Skeletal muscle tissue (tissue), 4 donors: Measurements from ENCODE around the gene MAP1S. TPM values are rescaled to one million over a fixed set of nuclear protein-coding genes. Genes with fewer than 3 reads are reported as not detected.

Experiments
- H3K27ac ChIP-seq: one replicate; pipeline ENCODE4 v1.7.0; 2013; ENCODE audit warnings: mild to moderate bottlenecking, low read depth, low read length, inconsistent platforms
- H3K27me3 ChIP-seq, 3 donors: one replicate each; pipeline ENCODE4 v1.7.0; 2013; ENCODE audit warnings: low read length in 3 of 3; ENCODE audit not compliant: control insufficient read depth in 3 of 3, insufficient read depth in 3 of 3
- H3K36me3 ChIP-seq, 3 donors: one replicate each; pipeline ENCODE4 v1.7.0; 2013; ENCODE audit warnings: low read length in 3 of 3; ENCODE audit not compliant: control insufficient read depth in 3 of 3, insufficient read depth in 3 of 3
- H3K4me1 ChIP-seq, 3 donors: one replicate each; pipeline ENCODE4 v1.7.0; 2013; ENCODE audit warnings: low read length in 3 of 3, mild to moderate bottlenecking in 3 of 3; ENCODE audit not compliant: control insufficient read depth in 3 of 3, insufficient read depth in 3 of 3
- H3K4me3 ChIP-seq, 3 donors: one replicate each; pipeline ENCODE4 v1.7.0; 2013; ENCODE audit warnings: low read length in 3 of 3
- H3K9ac ChIP-seq, 3 donors: one replicate each; pipeline ENCODE4 v1.7.0; 2013; ENCODE audit warnings: low read length in 3 of 3, mild to moderate bottlenecking in 3 of 3, moderate library complexity in 2 of 3, low read depth in 1 of 3
- H3K9me3 ChIP-seq, 3 donors: one replicate each; pipeline ENCODE4 v1.7.0; 2013; ENCODE audit warnings: low read length in 3 of 3; ENCODE audit not compliant: control insufficient read depth in 3 of 3
- total RNA-seq: library from RNA; depleted of rRNA; stranded (reverse); fragments of >200 nt; gene quantifications from one replicate; pipeline ENCODE4 v1.2.3, GENCODE V29; 2014
- donor health status: Osteomylitis.

The MAP1S gene
- total RNA-seq, 1 donor from 2014 or later, result 25.6 TPM

DNA sequence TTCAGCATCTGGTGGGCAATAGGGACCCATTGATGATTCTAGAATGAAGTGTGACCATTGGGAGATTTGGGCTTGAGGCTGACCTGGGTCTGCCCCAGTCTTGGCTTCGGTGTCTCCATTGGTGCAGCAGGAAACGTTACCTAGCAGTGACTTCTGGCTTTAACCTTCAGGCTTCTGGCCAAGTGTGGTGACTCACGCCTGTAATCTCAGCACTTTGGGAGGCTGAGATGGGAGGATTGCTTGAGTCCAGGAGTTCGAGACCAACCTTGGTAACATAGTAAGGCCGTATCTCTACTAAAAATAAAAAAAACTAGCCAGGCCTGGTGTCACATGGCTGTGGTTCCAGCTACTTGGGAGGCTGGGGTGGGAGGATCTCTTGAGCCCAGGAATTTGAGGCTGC is 39.2 kb downstream of the MAP1S start:
- no peaks in the 10 kb centered on the region for H3K4me1 ChIP-seq
- H3K27me3 ChIP-seq, result peaks cover 10 to 39% (median 12%) of the 10 kb centered on the region in 3 donors
- no peaks in the 10 kb centered on the region for H3K9me3 ChIP-seq
- no peaks in the 10 kb centered on the region for H3K36me3 ChIP-seq
- no peak overlapping the region for H3K27ac ChIP-seq
- no peak overlapping the region for H3K4me3 ChIP-seq
- no peak overlapping the region for H3K9ac ChIP-seq

- Histone ChIP-seq H3K27ac (no peak overlapping the region), H3K9me3 (no peaks in the 10 kb centered on the region), H3K36me3 (no peaks in the 10 kb centered on the region), H3K4me3 (no peak overlapping the region), H3K9ac (no peak overlapping the region), H3K27me3 (peaks cover 2 to 21% (median 3%) of the 10 kb centered on the region in 3 donors), H3K4me1 (no peaks in the 10 kb centered on the region)
These were observed 41.9 kb downstream of the MAP1S start for GRCh38 chr19:17761148-17761547.

- no peaks in the 10 kb centered on the region for H3K36me3 ChIP-seq
- H3K9me3 ChIP-seq, result no peaks in the 10 kb centered on the region
- no peak overlapping the region for H3K4me3 ChIP-seq
- H3K27me3 ChIP-seq, result peaks cover 2 to 21% (median 3%) of the 10 kb centered on the region in 3 donors
- H3K4me1 ChIP-seq, result peaks cover 4 to 5% (median 4%) of the 10 kb centered on the region in 3 donors
- H3K27ac ChIP-seq, result no peak overlapping the region
- no peak overlapping the region for H3K9ac ChIP-seq
These were observed 43.4 kb downstream of the MAP1S start for GRCh38 chr19:17762505-17763229.

DNA sequence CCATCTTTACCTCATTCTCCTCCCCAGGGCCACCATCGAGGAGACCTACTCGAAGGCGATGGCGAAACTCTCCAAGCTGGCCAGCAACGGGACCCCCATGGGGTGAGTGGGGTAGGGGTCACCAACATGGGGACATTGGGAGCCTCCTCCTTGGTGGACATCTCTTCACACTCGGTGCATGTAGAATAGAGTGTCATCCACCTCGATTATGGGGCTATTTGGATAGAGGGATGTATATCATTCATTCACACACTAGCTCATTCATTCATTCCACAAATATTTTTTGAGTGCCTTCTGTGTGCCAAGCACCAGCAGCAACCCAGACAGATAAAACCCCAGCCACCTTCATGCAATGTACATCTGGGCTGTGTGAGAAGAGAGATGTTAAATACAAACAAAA is 45.1 kb downstream of the MAP1S start:
- H3K4me3 ChIP-seq, result no peak overlapping the region
- peaks cover 4 to 5% (median 4%) of the 10 kb centered on the region in 3 donors for H3K4me1 ChIP-seq
- H3K9me3 ChIP-seq, result no peaks in the 10 kb centered on the region
- no peak overlapping the region for H3K27ac ChIP-seq
- no peaks in the 10 kb centered on the region for H3K36me3 ChIP-seq
- H3K27me3 ChIP-seq, result peaks cover 2 to 15% (median 2%) of the 10 kb centered on the region in 3 donors
- no peak overlapping the region for H3K9ac ChIP-seq

DNA sequence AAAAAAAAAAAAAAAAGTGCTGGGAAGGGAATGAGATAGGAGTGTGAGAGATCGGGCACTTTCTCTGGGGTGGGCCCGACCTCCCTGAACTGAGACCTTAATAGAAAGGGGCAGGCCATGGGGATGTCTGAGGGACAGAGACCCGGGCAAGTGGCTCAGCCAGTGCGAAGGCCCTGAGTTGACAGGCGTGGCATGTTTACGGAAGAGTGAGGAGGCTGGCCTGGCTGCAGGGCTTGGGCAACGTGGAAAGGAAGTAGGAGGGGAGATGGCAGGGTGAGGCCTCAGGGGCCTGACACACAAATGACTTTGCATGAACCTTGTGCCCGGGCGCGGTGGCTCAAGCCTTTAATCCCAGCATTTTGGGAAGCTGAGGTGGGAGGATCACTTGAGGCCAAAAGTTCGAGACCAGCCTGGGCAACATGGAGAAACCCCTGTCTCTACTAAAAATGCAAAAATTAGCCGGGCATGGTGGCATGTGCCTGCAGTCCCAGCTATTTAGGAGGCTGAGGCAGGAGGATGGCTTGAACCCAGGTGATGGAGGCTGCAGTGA is 45.9 kb downstream of the MAP1S start:
- no peak overlapping the region for H3K4me3 ChIP-seq
- no peak overlapping the region for H3K9ac ChIP-seq
- no peak overlapping the region for H3K27ac ChIP-seq
- H3K4me1 ChIP-seq, result peaks cover 4 to 5% (median 4%) of the 10 kb centered on the region in 3 donors
- H3K27me3 ChIP-seq, result peaks cover 0 to 15% (median 2%) of the 10 kb centered on the region in 3 donors
- H3K36me3 ChIP-seq, result no peaks in the 10 kb centered on the region
- no peaks in the 10 kb centered on the region for H3K9me3 ChIP-seq

- Histone ChIP-seq H3K36me3 (no peaks in the 10 kb centered on the region), H3K27ac (no peak overlapping the region), H3K9ac (no peak overlapping the region), H3K4me3 (peak overlapping the region in 1 of 3 donors; percentile 13), H3K4me1 (peaks cover 4 to 5% (median 4%) of the 10 kb centered on the region in 3 donors), H3K27me3 (peaks cover 0 to 10% (median 2%) of the 10 kb centered on the region in 3 donors), H3K9me3 (no peaks in the 10 kb centered on the region)
These were observed 47.4 kb downstream of the MAP1S start for GRCh38 chr19:17766543-17767131.

GRCh38 chr19:17767559-17767958 is 48.3 kb downstream of the MAP1S start:
- Histone ChIP-seq H3K9ac (no peak overlapping the region), H3K27me3 (peaks cover 2 to 8% (median 3%) of the 10 kb centered on the region in 3 donors), H3K27ac (no peak overlapping the region), H3K4me1 (peaks cover 4 to 5% (median 4%) of the 10 kb centered on the region in 3 donors), H3K36me3 (no peaks in the 10 kb centered on the region), H3K9me3 (no peaks in the 10 kb centered on the region), H3K4me3 (no peak overlapping the region)

- H3K27ac ChIP-seq, result no peak overlapping the region
- H3K9ac ChIP-seq, result no peak overlapping the region
- H3K9me3 ChIP-seq, result no peaks in the 10 kb centered on the region
- peaks cover 0 to 17% (median 15%) of the 10 kb centered on the region in 3 donors for H3K27me3 ChIP-seq
- H3K4me3 ChIP-seq, result no peak overlapping the region
- no peaks in the 10 kb centered on the region for H3K36me3 ChIP-seq
- peaks cover 4 to 5% (median 4%) of the 10 kb centered on the region in 3 donors for H3K4me1 ChIP-seq
These were observed 51.3 kb downstream of the MAP1S start for GRCh38 chr19:17770613-17771012.

GRCh38 chr19:17772172-17772571 is 52.9 kb downstream of the MAP1S start:
- no peak overlapping the region for H3K9ac ChIP-seq
- H3K27me3 ChIP-seq, result peaks cover 12 to 24% (median 24%) of the 10 kb centered on the region in 3 donors
- H3K4me3 ChIP-seq, result no peak overlapping the region
- no peaks in the 10 kb centered on the region for H3K9me3 ChIP-seq
- H3K36me3 ChIP-seq, result no peaks in the 10 kb centered on the region
- no peak overlapping the region for H3K27ac ChIP-seq
- no peaks in the 10 kb centered on the region for H3K4me1 ChIP-seq
